ENCODE results near the gene SGK2.

Gene SGK2

DNA sequence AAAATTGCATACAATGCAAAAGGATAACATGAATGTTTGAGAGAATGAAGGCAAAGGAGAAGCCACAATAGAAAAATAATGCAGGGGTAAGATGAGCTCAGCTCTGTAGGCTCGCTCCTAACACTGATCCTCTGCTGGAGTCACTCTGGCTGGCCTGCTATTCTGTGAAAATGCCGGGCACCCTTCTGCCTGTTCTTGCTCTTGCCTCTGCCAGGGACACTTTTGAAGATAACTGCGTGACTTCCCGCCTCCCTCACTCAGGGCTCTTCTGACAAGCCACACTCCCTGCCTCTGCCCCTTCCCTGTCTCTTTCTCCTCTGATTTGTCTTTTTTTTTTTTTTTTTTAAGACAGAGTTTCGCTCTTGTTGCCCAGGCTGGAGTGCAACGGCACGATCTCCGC lies 72.8 kb downstream of the SGK2 start:
- no peak for DNase-seq
